C4-2B (cell line): ENCODE measurements around the gene DDX27.
A peak's percentile ranks its signal among the peaks of the same experiment; 100 is the strongest.
"Not testable (repeated sequence)": the region's sequence is repeated elsewhere in the genome, so short reads cannot be mapped to it uniquely, and the experiment has no call there.

ENCODE experiments used
- H3K27ac ChIP-seq: fragments of 450-650 bp; 2 replicates; pipeline ENCODE4 v1.5.1; 2017
- CTCF ChIP-seq: fragments of 450-650 bp; conservative IDR thresholded peaks from 2 replicates; pipeline ENCODE4 v1.5.1; 2017; ENCODE audit warnings: mild to moderate bottlenecking
- ZFX ChIP-seq: fragments of 450-650 bp; IDR thresholded peaks from 2 replicates; pipeline ENCODE4 v1.6.1; 2017

The DDX27 gene

GRCh38 chr20:49187851-49188641 lies 31.2 kb upstream of the DDX27 start, which contains the start of gene STAU1:
Gene STAU1 (minus strand): TSS chr20:49188334. CDS start chr20:49166201, 22,133 bp downstream.
- peak within 1 kb of the TSS; percentile 85 for H3K27ac ChIP-seq
- TF ChIP-seq CTCF, result no peak
- TF ChIP-seq ZFX, result peak; percentile 96

- H3K27ac ChIP-seq, result not testable (repeated sequence)
These were observed 26.2 kb upstream of the DDX27 start for GRCh38 chr20:49192944-49193518.

DNA sequence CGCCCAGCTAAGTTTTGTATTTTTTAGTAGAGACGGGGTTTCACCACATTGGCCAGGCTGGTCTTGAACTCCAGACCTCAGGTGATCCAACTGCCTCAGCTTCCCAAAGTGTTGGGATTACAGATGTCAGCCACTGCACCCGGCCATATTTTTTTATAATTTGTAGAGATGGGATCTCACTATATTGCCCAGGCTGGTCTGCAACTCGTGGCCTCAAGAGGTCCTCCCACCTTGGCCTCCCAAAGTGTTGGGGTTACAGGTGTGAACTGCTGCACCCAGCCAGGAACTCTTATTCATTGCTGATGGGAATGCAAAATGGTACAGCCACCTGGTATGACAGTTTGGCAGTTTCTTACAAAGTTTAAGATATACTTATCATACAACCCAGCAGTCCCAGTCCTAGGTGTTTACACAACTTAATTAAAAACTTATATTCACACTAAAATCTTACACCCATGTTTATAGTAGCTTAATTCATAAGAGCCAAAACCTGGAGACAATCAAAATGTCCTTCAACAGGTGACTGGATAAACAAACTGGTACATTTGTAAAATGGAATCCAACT lies 19.4 kb upstream of the DDX27 start:
- no peak for TF ChIP-seq CTCF
- TF ChIP-seq ZFX, result no peak
- H3K27ac ChIP-seq, result no peak overlapping the region

DNA sequence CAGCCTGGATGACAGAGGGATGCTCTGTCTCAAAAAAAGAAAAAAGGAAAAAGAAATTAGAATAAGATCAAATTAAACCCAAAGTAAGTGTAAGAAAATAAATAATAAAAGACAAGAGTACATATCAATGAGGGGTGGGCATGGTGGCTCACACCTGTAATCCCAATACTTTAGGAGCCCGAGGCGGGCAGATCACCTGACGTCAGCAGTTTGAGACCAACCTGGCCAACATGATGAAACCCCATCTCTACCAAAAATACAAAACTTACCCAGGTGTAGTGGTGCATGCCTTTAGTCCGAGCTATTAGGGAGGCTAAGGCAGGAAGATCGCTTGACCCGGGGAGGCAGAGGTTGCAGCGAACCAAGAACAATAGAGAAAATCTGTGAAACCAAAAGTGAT lies 16.2 kb upstream of the DDX27 start:
- H3K27ac ChIP-seq, result no peak overlapping the region
- TF ChIP-seq ZFX (no peak), CTCF (no peak)

DNA sequence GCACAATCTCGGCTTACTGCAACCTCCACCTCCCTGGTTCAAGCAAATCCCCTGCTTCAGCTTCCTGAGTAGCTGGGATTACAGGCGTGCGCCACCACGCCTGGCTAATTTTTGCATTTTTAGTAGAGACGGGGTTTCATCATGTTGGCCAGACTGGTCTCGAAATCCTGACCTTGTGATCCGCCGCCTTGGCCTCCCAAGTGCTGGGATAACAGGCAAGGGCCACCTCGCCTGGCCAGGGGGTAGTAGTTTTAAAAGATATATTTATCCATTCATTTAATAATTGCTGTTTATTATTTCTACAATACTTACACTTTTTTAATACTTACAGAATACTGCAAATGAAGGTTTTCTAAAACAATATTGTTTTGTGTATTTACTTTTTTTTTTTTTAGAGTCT lies 15.5 kb upstream of the DDX27 start:
- H3K27ac ChIP-seq, result no peak overlapping the region
- TF ChIP-seq CTCF, result no peak
- no peak for TF ChIP-seq ZFX

- TF ChIP-seq ZFX, result no peak
- TF ChIP-seq CTCF, result no peak
- no peak overlapping the region for H3K27ac ChIP-seq
These were observed 12.1 kb upstream of the DDX27 start for GRCh38 chr20:49207076-49207475.

- H3K27ac ChIP-seq, result no peak overlapping the region
- TF ChIP-seq CTCF, result no peak
- no peak for TF ChIP-seq ZFX
These were observed 9.0 kb upstream of the DDX27 start for GRCh38 chr20:49210101-49210756.
